Measurements from ENCODE around the gene CDC42EP4.
"Not testable (repeated sequence)": the region's sequence is repeated elsewhere in the genome, so short reads cannot be mapped to it uniquely, and the experiment has no call there.

The CDC42EP4 gene

DNA sequence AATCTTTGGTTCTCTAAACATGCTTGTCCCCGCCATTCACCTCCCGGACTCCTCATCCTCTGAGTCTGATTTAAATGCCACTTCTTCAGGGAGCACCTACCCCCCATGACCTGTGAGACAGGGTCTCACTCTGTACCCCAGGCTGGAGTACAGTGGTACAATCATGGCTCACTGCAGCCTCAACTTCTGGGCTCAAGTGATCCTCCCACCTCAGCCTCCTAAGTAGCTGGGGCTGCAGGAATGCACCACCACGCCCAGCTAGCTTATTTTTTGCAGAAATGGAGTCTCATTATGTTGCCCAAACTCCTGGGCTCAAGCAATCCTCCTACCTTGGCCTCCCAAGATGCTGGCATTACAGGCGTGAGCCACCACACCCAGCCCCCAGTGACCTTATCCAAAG lies 37.3 kb downstream of the CDC42EP4 start:
- DNase-seq: no peak

DNA sequence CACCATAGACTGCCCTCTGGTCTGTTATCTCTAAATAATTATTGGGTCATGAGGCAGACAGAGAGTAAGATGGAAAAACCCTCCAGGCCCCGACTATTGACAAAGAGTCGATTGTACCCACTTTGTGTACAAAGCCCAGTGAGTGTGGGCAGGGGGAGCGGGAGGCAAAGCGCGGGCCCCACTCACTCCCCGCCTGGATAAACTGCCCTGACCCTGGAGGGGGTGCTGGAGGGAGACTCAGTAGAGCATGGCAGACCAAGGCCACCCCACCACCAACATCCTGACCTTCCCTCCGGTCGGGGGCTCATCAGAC lies 38.9 kb downstream of the CDC42EP4 start:
- DNase-seq: no peak

DNA sequence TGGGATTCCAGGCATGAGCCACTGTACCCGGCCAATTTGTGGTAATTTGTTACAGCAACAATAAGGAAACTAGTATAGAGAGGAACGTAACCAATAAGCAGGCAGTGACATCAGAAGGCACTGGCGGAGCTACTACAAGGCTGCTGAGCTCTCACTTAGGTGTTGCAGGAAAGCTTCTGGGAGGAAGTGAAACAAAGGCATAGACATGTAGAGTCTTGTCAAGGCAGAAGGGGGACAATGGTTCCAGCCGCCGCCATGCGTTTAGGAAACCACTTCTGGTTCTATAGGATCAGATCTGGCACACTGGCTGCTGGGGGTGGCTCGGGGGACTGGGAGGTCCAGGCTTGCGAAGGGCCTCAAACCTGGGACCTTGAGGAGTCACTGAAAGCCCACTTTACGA lies 40.7 kb downstream of the CDC42EP4 start:
- DNase-seq: no peak

DNA sequence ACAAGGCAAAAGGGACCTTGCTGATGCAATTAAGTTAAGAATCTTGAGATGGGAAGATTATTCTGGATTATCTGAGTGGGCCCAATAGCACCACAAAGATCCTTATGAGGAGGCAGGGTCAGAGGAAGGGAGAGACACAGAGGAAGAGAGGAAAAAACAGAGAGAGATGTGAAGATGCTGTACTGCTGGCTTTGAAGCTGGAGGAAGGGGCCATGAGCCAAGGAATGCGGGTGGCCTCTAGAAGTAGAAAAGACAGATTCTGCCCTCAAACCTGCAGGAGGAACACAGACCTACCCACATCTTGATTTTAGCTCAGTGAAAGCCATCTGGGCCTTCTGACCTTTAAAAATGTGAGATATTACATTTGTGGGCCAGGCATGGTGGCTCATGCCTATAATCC lies 42.0 kb downstream of the CDC42EP4 start:
- DNase-seq: no peak

DNA sequence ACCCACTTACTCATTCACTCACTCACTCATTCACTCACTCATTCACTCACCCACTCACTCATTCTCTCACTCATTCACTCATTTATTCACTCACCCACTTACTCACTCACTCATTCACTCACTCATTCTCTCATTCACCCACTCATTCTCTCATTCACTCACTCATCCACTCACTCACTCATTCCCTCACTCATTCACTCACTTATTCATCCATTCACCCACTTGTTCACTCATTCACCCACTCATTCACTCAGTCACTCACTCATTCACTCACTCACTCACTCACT lies 42.5 kb downstream of the CDC42EP4 start:
- no peak for DNase-seq

DNA sequence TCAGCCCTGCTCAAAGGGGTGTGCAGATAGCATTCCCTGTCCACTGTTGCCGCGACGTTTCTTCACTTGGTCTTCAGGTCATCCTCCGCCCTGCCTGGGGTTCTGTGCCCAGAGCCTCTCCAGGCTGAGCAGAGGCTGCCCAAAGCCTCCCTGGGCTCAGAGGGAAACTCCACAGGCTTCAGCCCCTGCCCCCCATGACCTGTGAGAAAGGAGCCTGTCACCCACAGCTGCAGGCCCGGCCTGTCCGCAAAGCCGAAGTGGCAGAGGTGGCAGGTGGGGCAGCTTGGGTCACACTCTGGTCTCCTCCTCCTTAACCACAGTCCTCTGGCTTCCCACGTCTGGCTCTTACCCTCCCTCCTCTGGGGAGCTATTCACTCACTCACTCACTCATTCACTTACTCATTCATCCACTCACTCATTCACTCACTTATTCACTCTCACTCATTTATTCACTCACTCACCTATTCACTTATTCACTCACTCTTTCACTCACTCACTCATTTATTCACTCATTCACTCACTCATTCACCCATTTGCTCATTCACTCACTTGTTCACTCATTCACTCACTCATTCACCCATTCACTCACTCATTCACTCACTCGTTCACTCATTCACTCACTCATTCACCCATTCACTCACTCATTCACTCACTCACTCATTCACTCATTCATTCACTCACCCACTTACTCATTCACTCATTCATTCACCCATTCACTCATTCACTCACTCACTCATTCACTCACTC lies 43.0 kb downstream of the CDC42EP4 start:
- DNase-seq: no peak

DNA sequence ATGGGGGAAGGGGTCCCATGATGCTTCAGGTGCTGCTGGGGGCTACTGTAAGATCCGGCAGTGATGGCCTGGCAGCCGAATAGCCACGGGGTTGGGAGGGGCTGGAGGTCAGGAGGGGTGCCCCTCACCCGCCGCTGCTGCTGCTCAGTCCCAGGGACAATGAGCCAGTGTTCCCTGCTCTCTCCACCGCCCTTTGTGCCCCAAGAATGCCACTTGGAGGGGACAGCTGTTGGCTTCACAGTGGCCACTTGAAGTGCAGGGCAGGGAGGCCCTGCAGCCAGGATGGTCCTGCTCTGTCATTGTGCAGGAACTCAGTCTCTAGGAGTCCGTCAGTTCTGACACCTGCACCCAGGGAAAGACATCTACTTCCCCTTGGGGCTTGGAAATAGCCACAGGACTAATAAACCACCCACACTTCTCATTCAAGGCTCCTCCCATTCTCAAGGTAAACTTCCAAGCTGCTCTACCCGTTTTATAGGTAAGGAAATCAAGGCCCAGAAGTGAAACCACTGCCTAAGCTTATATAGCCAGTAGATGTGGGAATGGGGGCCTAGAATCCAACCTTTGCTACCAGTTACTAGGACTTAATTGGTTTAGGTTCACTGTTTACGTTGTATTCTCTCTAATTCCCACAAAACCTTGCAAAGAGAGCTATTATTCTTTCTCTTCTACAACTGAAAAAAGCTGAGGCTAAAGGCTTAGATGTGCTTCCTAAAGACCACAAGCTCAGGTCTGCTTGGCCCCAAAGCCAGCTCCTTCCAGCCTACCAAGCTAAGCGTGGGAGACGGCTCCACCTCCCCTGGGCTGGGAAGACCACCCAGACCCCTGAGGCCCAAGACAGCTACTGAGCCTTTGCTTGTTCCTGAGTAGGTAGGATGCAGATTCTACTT lies 43.9 kb downstream of the CDC42EP4 start:
- no peak for DNase-seq

DNA sequence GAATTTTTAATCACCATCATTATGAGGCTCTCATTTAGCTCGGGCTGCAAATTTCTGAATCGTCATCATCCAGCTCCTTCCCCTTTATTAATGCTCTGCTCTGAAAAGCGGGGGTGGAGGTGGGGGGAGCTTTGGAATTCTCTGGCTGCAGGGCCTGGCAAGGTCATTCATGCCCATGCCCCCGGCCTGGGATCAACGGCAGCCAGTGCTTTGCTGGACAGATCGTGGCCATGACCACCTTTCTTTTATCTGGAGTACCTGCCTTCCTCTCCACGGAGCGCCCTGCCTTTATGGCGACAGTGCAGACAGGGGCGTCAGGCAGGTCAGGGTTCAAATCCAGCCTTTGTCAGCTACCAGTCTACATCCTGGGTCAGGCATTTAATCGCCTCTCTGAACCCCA lies 45.0 kb downstream of the CDC42EP4 start:
- DNase-seq: no peak

DNA sequence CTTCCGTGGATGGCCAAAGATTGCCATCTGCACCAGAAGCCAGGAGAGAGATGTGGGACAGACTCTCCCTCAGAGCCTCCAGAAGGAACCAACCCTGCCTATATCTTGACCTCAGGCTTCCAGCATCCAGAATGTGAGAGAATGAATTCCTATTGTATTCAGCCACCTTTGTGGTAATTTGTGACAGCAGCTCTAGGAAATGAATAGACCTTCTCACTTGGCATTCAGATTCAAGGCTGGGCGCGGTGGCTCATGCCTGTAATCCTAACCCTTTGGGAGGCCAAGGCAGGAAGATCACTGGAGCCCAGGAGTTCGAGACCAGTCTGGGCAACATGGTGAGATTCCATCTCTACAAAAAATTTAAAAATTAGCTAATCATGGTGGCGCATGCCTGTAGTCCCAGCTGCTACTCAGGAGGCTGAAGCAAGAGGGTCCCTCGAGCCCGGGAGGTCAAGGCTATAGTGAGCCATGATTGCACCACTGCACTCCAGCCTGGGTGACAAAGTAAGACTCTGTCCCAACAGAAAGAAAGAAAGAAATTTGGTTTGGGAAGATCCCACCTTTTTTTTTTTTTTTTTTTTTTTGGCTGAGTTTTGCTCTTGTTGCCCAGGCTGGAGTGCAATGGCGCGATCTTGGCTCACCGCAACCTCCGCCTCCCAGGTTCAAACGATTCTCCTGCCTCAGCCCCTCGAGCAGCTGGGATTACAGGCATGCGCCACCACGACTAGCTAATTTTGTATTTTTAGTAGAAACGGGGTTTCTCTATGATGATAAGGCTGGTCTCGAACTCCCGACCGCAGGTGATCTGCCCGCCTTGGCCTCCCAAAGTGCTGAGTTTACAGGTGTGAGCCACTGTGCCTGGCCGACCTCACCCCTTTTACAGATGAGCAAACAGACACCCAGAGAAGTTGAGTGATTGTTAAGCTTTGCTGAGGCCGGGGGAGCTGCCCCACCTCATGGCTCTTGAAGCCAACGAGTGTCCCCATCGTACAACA lies 45.9 kb downstream of the CDC42EP4 start:
- DNase-seq: no peak

DNA sequence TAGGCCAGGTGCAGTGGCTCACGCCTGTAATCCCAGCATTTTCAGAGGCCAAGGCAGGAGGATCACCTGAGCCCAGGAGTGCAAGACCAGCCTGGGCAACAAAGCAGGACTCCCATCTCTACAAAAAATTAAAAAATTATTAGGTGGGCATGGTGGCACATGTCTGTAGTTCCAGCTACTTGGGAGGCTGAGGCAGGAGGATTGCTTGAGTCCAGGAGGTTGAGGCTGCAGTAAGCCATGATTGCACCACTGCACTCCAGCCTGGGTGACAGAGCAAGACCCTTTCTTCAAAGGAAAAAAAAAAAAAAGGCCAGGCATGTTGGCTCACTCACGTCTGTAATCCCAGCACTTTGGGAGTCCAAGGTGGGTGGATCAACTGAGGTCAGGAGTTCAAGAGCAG lies 47.4 kb downstream of the CDC42EP4 start:
- not testable (repeated sequence) for DNase-seq

DNA sequence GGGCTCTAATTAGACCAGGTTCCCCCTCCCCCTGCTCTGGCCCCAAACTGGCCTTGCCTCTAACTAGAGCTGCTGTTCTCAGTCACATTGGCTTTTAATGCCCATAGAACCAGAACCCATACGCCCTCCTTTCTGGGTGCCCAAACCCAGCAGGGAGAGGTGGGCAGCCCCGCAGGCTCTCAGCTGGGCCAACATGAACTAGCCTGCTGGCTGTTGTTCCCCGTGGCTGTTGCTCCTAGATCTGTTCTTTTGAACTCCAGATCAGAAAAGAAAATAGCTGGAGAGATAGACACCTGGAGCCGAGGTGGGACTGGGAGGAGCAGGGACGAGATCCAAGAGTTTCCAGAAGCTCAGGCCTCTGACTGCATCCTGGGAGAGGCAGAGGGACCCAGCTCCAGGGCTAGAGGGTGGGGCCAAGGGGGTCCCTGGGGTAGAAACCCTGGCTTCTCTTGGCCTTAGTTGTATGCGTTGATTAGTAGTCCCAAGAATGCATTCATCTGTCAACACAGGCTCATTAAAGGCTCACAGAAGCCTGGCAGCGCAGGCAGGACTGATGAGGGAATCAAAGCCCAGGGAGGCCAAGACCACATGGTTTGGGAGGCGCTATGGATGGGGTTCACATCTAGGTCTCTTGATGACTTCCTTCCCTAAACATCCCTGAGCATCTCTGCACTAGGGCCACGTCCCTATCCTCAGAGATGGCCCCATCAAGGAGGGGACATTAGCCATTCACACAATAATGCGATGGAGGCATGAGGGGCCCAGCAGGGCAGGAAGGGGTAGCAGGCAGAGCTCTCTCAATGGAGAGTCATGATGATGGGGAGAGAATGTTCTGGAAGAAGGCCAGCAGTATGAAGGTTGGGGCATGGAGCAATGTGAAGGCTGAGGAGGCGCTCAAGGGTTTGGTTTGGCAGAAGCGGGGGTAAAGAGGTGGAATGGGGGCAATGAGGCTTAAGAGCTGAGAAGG lies 48.8 kb downstream of the CDC42EP4 start:
- DNase-seq: no peak

DNA sequence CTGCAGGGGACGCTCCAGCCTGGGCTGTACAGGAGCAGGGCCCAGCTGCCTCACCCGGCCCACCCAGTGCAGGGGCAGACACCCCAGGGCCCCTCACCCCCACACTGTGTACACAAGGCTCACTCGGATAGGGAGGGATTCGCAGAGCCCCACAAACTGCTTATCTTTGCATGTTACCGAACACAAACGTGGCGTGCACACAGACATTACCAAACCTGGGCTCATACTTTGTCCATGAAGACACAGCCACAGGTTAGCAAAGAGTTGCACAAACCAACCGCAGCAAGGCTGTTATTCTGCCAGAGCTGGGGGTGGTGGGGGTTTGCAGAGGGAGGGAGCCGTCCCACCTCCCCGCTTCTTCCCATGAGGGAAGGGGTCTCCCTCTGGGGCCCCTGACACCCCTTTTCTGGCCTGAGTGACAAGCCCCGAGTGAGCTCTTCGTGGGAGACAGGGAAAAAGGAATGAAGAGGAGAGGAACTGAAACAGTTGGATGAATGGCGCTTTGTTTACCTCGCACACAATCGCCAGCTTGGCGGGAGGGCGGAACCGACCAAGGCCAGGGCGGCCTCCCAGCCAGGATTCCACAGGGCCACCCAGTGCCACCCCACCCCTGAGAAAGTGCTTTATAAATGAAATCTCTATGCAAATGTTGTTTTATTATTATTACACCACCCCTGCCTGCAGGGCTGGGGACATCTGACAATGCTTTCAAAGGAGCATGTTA lies 49.7 kb downstream of the CDC42EP4 start:
- DNase-seq: no peak

DNA sequence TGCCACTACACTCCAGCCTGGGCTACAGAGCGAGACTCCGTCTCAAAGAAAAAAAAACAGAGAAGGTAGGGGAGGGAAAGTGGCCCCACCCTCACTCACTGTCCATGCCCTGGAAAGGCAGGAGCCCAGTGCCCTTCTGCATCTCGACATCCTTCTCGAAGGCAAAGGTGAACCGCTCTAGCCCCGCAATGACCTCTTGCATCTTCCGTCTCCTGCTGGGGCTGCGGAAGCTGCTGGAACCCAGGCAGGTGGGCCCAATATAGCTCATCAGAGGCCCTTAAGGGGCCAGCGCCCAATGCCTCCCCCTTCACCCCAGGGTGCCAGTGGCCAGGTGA lies 50.2 kb downstream of the CDC42EP4 start, which contains the start of gene CPSF4L:
Gene CPSF4L, minus strand, starts transcription at position 264 of the 335 bp plus-strand sequence. Its CDS starts 62 bp downstream, at position 202.
- DNase-seq: no peak

DNA sequence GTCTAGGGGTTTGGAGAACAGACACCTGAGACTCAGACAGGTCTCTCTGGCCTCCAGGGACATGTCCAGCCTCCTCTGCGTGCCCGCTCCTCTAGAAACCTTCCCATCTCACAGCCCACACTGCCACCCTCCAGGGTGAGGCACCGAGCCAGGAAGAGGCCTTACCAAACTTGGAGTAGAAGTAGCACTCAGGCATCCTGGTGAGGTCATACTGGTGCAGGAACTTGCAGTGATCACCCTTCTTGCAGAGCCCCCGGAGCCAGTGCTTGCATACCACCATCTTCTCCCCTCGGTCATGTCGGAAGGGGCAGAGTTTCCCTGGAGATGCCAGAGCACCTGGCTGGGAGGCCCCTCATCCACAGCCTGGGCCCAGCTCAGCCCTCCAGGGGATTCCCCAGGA lies 54.3 kb downstream of the CDC42EP4 start:
- DNase-seq: no peak

DNA sequence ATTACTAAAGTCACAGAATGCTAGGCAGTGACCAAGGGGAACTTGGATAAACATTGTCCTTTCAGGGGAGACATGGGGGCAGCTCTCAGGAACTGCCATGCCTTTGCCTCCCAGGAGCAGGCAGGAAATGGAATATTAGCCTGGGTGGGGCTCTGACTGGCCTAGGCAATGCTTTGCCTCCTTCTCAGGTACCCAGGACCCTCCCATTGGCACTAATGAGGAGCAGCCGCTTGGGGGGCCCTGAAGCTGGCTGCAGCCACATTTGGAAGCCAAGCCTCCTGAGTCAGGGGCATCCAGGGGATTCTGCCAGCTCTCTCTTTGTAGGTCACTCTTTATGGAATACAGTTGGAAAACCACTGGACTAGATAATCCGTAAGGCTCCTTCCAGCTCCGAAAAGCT lies 55.6 kb downstream of the CDC42EP4 start:
- DNase-seq: no peak

DNA sequence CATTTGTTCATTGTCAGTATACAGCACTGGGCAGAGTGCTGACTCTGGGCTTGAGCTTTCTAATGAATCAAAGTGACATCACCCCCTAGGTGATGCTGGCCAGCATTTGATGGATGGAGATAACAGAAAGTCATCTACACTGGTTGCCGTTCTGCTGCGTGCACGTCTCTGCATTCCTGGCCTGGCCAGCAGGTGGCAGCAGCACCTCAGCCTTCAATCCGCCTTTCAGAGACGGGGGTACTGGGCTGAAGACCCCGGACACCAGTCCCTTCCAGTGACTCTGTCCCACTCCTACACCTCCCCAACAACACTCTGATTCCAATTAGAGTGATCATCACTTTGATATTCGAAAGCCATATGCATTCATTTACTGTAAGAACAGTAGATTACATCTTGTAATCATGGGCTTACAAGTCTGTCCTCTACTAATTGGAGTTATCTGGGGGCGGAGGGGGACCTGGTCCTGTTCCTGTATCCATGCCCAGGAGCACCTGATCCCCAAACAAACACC lies 56.1 kb downstream of the CDC42EP4 start:
- peak; percentile 59 for DNase-seq

DNA sequence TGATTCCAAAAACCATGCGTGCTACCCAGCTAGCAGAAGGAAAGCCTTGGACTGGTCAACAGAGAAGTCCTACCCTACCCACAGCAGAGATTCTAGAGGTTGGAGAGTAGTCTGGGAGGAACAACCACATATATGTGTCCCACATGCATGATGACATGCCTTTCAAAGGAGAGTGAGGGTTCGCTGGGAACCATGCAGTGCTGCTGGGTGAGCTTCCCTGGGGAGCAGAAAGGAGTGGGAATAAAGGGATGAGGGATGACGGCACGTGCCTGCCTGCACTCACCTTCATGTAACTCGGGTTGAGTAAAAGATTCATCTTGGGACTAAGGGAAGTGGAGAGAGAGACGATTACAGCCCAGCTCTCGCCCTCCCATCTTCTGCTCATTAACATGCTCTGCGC lies 59.9 kb downstream of the CDC42EP4 start:
- no peak for DNase-seq

DNA sequence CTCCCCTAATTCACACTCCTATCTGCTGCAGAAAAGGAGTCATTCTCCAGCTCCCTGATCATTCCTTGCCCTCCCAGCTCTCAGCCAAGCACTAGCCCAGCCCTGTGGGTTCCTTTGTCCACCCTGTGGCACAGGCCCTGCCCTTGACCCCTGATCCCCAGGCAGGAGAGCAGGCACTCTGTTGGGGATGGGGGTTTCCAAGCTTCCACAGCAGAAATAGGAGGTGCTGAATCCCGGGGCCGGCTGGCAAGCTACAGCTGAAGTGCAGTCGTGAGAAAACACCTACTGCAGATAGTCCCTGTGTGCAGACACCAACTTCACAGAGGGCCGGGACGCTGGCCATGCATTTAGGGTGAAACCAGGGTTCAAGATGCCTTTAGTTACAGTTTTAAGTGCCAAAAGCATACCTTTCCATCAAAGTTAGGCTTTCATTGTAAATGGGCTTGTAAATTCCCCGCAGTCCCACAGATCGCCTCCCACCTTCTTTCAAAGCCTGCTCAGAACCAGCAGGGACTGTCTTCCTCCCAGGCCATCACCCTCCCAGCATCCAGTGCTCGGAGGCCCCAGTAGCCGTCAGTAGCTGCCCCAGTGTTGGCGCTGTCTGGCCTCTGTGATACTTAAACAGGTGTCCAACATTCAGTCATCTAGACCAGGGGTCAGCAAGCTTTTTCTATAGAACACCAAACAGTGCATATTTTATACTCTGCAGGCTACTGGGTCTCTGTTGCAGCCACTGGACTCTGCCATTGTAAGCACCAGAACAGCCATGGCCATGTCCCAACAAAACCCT lies 60.8 kb downstream of the CDC42EP4 start:
- no peak for DNase-seq

DNA sequence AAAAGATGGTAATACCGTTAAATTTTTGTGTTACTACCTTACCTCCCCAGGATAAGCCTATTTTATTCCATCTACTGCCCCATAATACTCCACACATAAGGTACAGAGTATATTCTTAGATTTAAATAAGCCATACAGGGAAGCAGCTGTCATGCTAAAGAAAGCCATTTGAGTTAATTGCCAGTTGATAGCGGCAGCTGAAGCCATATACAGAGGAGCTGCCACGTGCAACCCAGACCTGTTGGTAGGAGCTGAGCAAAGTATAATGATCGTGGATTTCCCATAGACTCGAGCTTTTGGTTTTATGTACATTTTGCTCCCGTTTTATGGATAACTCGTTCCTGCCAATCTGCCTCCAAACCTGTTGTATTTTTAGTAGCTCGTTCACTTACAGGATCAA lies 62.1 kb downstream of the CDC42EP4 start:
- DNase-seq: no peak

DNA sequence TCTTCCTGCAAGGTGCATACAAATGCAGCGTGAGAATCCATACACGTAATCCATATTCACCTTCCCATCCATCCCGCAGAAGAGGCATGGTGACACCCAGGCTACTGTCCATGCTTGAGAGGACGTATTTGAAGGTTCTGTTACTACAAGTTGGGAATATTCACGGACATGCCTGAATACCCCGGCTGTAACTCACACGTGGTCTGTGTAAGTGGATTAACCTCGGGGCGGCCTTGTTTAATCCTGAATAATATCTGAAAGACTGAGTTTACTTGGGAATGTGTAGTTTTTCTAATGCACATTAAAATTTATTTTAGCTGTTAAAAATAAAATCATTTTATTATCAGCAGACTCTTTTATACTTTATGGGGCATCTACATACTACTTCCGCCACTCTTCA lies 63.3 kb downstream of the CDC42EP4 start:
- no peak for DNase-seq
